HPDE6-E6E7 (cell line): ENCODE measurements around the gene ADAMTS9.

Experiments
- DNase-seq: peaks from one replicate; pipeline ENCODE4 v3.0.0; 2011; ENCODE audit warnings: missing footprints; ENCODE audit errors: extremely low spot score

Gene ADAMTS9

GRCh38 chr3:64685331-64685799 lies 2.4 kb downstream of the ADAMTS9 start:
- DNase-seq: no peak

GRCh38 chr3:64684715-64685261 lies 3.0 kb downstream of the ADAMTS9 start:
- no peak for DNase-seq

DNA sequence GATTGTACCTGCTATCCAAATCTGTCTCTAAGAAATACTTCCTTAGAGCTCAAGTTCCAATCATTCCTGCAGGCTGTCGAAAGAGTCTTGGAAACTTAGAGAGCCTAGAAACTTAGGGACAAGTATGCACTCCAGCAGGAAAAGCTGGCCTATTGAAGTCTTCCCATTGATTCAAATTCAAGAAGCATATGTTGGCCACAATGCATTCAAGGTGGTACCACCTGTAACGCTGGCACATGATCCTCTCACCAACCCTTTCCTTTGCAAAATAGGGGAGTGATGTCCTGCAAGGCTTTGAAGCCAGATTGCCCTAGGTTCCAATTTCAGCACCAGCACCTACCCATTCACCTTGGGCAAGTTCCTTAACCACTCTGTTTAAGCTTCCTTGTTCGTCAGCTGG lies 6.0 kb downstream of the ADAMTS9 start:
- DNase-seq: no peak

DNA sequence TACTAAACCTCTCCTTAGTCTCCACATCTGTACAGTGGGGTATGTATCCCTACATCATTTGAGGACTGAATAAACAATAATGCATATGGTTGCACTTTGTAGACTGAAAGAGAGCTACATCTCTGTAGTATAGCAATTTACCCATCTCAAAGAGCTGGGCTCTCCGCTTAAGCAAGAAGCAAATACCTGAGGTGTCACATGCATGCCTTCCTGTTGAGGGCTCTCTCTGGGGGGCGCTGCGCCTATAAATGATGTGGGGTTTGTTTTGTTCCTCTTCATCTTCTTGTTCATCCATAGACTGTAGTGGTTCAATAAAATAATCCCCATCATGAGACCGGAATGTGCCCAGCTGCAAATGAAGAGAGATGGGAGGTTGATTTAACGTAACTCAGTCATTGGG lies 6.8 kb downstream of the ADAMTS9 start:
- no peak for DNase-seq

DNA sequence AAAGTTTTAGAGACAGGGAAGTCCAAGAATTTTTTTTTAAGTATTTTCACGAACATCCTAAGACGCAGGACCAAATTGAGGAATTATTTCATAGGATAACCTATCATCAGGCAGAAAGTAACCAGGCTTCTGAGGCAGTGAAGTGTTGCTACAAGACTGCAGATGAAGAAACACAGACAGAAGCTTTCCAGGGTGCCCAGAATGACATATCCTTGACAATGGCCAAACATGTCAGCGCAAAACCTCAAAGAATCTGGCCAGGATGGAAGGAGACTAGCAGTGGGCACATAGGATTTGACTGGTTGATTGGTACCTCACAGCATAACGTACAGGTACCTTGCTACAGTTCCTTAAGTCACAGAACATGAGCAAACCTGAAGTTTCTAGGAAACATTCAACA lies 7.5 kb downstream of the ADAMTS9 start:
- DNase-seq: no peak

- DNase-seq: no peak
These were observed 9.7 kb downstream of the ADAMTS9 start for GRCh38 chr3:64677961-64678716.

GRCh38 chr3:64676831-64677230 lies 11.0 kb downstream of the ADAMTS9 start:
- DNase-seq: no peak

- no peak for DNase-seq
These were observed 12.0 kb downstream of the ADAMTS9 start for GRCh38 chr3:64675687-64676247.

- DNase-seq: no peak
These were observed 13.2 kb downstream of the ADAMTS9 start for GRCh38 chr3:64674591-64675076.

DNA sequence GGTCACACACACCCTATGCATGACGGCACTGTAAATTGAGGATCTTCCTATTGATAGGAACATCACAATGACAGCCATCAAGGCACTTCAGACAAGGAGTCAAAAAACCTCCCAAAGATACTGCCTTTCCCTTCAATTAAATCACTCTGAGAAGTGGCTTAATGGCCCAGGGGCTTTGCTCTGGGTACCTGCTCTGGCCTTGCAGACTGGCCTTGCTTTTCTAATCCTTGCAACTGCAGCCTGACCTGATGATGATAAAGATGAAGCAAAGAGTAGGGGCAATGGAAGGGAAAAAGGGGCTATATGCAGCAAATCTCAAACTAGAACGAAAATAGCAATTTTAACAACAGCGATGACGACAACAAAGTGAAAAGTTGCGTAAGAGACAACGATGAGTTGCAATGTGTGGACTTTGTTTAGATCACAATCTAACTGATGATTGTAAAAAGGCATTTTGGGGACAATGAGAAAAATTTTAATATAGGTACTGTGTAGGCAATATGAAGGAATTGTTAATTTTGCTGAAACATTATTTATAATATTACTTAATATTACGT lies 14.6 kb downstream of the ADAMTS9 start:
- no peak for DNase-seq

DNA sequence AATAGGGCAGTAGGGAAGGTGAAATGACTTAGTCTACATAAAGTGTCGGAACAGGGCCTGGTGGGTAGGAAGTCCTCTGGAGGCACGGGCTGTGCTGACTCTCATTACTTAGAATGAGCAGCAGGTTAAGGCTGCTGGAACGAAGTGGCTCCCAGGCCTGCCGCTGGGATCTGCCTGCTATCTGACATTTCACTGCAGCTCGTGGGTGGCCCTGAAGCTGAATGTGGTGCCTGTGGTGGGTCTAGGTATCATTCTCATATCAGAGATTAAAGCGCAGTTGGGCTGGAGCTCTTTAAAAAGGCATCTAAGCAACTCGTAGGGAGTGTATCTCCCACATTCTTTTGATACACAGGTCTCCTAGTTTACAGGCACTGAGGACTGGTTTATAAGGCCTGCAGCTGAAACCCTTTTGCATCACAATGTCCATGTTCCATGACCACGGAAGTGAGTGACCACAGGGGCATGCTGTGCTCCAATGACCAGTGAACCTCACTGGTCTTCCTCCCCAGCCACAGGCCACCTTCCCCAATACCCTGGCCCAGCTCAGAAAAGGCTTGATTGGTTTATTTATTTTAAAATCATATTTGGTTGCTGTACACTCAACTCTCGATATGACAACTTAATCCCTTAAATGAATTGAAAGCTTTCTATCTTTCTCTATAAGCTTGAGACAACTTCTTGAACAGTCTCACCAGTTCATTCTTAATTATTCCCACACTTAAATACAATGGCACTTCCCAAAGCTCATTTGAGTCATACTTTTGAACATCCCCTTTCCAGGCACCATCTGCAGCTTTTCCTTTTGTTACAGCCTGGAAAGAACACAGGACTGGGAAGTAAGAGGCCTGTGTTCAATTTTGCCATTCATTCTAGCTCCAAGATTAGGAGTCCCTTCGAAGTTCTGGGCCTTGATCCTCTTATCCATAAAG lies 19.0 kb downstream of the ADAMTS9 start:
- no peak for DNase-seq

DNA sequence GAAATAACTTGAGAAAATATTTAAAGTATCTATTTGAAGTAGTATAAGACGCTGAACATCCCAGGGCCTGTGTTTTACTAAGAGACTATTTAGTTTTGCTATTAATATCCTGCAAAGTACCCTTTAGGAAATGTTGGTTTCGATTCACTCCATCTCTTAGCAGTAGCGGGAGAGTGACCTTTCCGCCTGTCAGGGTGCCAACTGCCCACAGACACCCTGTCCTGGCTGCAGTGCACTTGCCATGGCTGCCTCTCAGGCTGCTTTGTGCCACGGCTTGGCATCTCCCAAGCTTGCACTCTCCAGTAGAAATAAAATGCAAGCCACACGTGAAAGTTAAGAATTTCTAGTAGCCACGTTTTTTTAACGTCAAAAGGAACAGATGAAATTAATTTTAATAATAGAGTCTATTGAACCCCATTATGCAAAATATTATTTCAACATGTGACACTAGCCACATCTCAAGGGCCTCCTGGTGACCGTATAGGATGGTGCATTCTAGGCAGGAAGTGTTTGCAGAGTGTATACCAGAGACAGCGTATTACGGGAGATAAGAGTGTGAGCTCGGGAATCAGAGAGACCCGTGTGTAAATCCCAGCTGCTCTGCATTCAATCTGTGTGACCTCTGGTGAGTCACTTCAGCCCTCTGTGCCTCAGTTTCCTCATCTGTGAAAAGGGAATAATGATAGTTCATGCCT lies 19.8 kb downstream of the ADAMTS9 start:
- no peak for DNase-seq

DNA sequence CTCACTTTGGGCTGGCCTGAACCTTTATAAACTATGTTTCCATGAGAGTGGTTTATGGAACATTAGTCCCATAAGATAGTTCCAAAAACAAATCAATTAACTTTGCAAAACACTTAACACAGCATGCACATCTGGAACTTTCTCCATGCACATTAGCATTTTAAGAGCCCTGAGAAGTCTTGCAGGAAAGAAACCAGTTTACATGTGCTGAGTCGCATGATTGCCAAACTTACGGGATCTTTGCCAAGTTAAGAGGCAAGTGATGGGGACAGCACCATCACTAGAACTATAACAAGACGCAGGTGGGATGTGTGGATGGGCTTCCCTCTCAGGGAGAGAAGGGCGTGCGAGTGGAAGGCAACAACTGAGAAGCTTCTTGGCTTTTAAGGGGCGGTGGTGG lies 20.7 kb downstream of the ADAMTS9 start:
- DNase-seq: no peak

DNA sequence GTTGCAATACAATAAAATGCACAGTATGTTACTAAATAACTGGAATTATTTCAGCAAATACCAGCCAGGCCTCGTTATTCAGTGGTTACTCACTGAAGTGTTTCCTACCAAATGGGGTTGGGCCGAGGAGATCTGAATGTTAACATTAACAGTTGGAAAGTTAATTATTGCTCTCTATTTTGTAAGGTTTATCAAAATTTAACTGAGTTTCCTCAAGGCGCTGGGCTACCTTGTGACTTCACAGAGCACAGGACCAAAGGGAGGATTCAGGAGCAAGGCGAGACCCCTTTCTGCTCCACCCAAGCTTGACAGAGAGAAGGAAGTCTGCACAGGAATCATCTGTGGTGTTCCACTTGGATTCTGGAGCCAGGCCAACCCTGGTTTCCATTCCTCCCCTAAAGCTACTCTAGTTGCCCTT lies 21.6 kb downstream of the ADAMTS9 start:
- no peak for DNase-seq

- DNase-seq: no peak
These were observed 23.4 kb downstream of the ADAMTS9 start for GRCh38 chr3:64664397-64664796.

GRCh38 chr3:64659617-64659978 lies 28.2 kb downstream of the ADAMTS9 start:
- no peak for DNase-seq

GRCh38 chr3:64658001-64658400 lies 29.8 kb downstream of the ADAMTS9 start:
- DNase-seq: no peak

DNA sequence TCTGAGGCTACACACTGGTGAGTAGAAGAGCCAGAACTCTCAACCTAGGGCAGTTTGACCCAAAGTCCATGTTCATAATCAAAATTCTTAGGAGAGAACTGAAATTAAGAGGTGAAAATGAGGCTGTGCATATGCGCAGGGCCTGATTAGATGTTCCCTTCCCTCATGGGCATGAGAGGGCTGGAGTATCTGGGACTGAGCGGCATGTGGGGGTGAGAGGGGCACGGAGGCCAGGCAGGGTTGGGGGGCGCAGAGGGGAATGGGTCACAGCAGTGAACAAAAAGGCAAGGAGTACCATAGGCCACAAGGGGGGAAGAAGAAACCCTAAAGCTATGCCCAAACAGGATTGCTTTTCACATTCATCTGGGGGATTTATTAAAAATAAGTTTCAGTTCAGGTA lies 31.3 kb downstream of the ADAMTS9 start:
- DNase-seq: no peak

GRCh38 chr3:64655160-64655559 lies 32.6 kb downstream of the ADAMTS9 start:
- no peak for DNase-seq

DNA sequence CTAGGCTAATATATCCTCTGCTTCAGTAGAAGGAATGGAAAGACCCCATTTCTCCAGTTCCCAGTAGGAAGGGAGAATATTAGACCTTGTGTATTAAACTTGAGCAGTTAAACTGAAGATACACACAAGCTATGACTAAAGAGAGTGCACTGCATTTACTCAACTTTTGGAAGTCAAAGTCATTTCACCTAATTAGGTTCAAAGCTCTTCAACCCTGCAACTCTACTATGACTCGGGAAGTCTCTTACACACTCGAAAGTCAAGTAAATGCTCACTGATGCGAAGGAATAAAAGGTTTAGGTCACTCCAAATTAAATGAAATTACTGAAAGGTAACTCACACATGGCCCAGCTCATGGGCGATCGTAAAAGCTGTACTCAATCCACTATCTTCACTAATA lies 33.8 kb downstream of the ADAMTS9 start:
- DNase-seq: no peak

- no peak for DNase-seq
These were observed 34.7 kb downstream of the ADAMTS9 start for GRCh38 chr3:64653101-64653500.
